Parathyroid adenoma (tissue), 2 donors: Measurements from ENCODE around the gene SSB.
"Not testable (repeated sequence)": the region's sequence is repeated elsewhere in the genome, so short reads cannot be mapped to it uniquely, and the experiment has no call there.

Experiments
- H2AFZ ChIP-seq: fragments of 300-600 bp; sonication (generic); one replicate; pipeline ENCODE4 v1.7.0; 2017; ENCODE audit warnings: antibody characterized with exemption, mild to moderate bottlenecking
- H3K27ac ChIP-seq: fragments of 300-600 bp; sonication (generic); one replicate; pipeline ENCODE4 v1.7.0; 2017
- H3K27me3 ChIP-seq: fragments of 300-600 bp; sonication (generic); one replicate; pipeline ENCODE4 v1.7.0; 2017; ENCODE audit warnings: low read length; ENCODE audit not compliant: control insufficient read depth, insufficient read depth
- H3K36me3 ChIP-seq: fragments of 300-600 bp; sonication (generic); one replicate; pipeline ENCODE4 v1.7.0; 2017; ENCODE audit warnings: low read length; ENCODE audit not compliant: control insufficient read depth, insufficient read depth
- H3K4me1 ChIP-seq: fragments of 300-600 bp; sonication (generic); one replicate; pipeline ENCODE4 v1.7.0; 2017; ENCODE audit warnings: control low read depth
- H3K4me2 ChIP-seq: fragments of 300-600 bp; sonication (generic); one replicate; pipeline ENCODE4 v1.7.0; 2017; ENCODE audit warnings: low read length
- H3K4me3 ChIP-seq: fragments of 300-600 bp; sonication (generic); one replicate; pipeline ENCODE4 v1.7.0; 2017; ENCODE audit warnings: low read depth, low read length
- H3K79me2 ChIP-seq: fragments of 300-600 bp; sonication (generic); one replicate; pipeline ENCODE4 v1.7.0; 2017; ENCODE audit warnings: control low read depth
- H3K9ac ChIP-seq: fragments of 300-600 bp; sonication (generic); one replicate; pipeline ENCODE4 v1.7.0; 2017; ENCODE audit warnings: mild to moderate bottlenecking
- H3K9me3 ChIP-seq: fragments of 300-600 bp; sonication (generic); one replicate; pipeline ENCODE4 v1.7.0; 2017; ENCODE audit warnings: low read length; ENCODE audit not compliant: control insufficient read depth
- TF ChIP-seq, protein P1 (sequence below): fragments of 300-600 bp; sonication (generic); IDR thresholded peaks from one replicate; pipeline ENCODE4 v1.7.0; 2017; ENCODE audit warnings: antibody characterized with exemption, mild to moderate bottlenecking
- donor health status: primary hyperparathyroidism.

The SSB gene

GRCh38 chr2:169808221-169808620 is 9.6 kb downstream of the SSB start:
- H3K79me2 ChIP-seq, result no peaks in the 10 kb centered on the region
- H2AFZ ChIP-seq, result no peak overlapping the region
- no peak overlapping the region for H3K4me2 ChIP-seq
- H3K27me3 ChIP-seq, result no peaks in the 10 kb centered on the region
- H3K4me3 ChIP-seq, result no peak overlapping the region
- H3K9ac ChIP-seq, result no peak overlapping the region
- TF ChIP-seq, protein P1, sequence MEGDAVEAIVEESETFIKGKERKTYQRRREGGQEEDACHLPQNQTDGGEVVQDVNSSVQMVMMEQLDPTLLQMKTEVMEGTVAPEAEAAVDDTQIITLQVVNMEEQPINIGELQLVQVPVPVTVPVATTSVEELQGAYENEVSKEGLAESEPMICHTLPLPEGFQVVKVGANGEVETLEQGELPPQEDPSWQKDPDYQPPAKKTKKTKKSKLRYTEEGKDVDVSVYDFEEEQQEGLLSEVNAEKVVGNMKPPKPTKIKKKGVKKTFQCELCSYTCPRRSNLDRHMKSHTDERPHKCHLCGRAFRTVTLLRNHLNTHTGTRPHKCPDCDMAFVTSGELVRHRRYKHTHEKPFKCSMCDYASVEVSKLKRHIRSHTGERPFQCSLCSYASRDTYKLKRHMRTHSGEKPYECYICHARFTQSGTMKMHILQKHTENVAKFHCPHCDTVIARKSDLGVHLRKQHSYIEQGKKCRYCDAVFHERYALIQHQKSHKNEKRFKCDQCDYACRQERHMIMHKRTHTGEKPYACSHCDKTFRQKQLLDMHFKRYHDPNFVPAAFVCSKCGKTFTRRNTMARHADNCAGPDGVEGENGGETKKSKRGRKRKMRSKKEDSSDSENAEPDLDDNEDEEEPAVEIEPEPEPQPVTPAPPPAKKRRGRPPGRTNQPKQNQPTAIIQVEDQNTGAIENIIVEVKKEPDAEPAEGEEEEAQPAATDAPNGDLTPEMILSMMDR, result no peak
- no peaks in the 10 kb centered on the region for H3K36me3 ChIP-seq
- no peaks in the 10 kb centered on the region for H3K4me1 ChIP-seq
- H3K9me3 ChIP-seq, result no peaks in the 10 kb centered on the region
- no peak overlapping the region for H3K27ac ChIP-seq

- no peak overlapping the region for H3K4me3 ChIP-seq
- TF ChIP-seq, protein P1, result no peak
- H3K9me3 ChIP-seq, result no peaks in the 10 kb centered on the region
- no peak overlapping the region for H2AFZ ChIP-seq
- H3K27ac ChIP-seq, result no peak overlapping the region
- no peaks in the 10 kb centered on the region for H3K36me3 ChIP-seq
- H3K27me3 ChIP-seq, result no peaks in the 10 kb centered on the region
- H3K9ac ChIP-seq, result no peak overlapping the region
- H3K79me2 ChIP-seq, result no peaks in the 10 kb centered on the region
- H3K4me2 ChIP-seq, result no peak overlapping the region
- no peaks in the 10 kb centered on the region for H3K4me1 ChIP-seq
These were observed 17.2 kb downstream of the SSB start for GRCh38 chr2:169815849-169816248.

DNA sequence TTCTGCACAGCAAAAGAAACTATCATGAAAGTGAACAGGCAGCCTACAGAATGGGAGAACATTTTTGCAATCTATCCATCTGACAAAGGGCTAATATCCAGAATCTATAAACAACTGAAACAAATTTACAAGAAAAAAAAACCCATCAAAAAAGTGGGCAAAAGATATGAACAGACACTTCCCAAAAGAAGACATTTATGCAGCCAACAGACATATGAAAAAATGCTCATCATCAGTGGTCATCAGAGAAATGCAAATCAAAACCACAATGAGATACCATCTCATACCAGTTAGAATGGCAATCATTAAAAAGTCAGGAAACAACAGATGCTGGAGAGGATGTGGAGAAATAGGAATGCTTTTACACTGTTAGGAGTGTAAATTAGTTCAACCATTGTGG is 18.3 kb downstream of the SSB start:
- H3K79me2 ChIP-seq, H2AFZ ChIP-seq, H3K36me3 ChIP-seq, H3K4me2 ChIP-seq, H3K9me3 ChIP-seq, H3K27ac ChIP-seq, H3K27me3 ChIP-seq, H3K4me1 ChIP-seq, H3K4me3 ChIP-seq, H3K9ac ChIP-seq: not testable (repeated sequence)

DNA sequence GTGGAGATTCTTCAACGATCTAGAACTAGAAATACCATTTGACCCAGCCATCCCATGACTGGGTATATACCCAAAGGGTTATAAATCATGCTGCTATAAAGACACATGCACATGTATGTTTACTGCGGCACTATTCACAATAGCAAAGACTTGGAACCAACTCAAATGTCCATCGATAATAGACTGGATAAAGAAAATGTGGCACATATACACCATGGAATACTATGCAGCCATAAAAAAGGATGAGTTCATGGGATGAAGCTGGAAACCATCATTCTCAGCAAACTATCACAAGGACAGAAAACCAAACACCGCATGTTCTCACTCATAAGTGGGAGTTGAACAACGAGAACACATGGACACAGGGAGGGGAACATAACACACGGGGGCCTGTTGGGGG is 18.7 kb downstream of the SSB start:
- not testable (repeated sequence) for H3K27ac ChIP-seq, H3K79me2 ChIP-seq, H3K4me2 ChIP-seq, H3K4me1 ChIP-seq, H3K27me3 ChIP-seq, H3K36me3 ChIP-seq, H3K4me3 ChIP-seq, H2AFZ ChIP-seq, H3K9ac ChIP-seq, H3K9me3 ChIP-seq

GRCh38 chr2:169818241-169818640 is 19.6 kb downstream of the SSB start:
- Histone ChIP-seq H3K27ac (no peak overlapping the region), H3K9me3 (no peaks in the 10 kb centered on the region), H3K36me3 (no peaks in the 10 kb centered on the region), H3K27me3 (no peaks in the 10 kb centered on the region), H3K4me2 (no peak overlapping the region), H2AFZ (no peak overlapping the region), H3K4me1 (no peaks in the 10 kb centered on the region), H3K79me2 (no peaks in the 10 kb centered on the region), H3K9ac (no peak overlapping the region), H3K4me3 (no peak overlapping the region)
- TF ChIP-seq, protein P1, result no peak

GRCh38 chr2:169819106-169819505 is 20.4 kb downstream of the SSB start:
- H3K27me3 ChIP-seq, result no peaks in the 10 kb centered on the region
- no peaks in the 10 kb centered on the region for H3K79me2 ChIP-seq
- no peak overlapping the region for H3K4me3 ChIP-seq
- H3K9ac ChIP-seq, result no peak overlapping the region
- TF ChIP-seq, protein P1, result no peak
- H3K4me1 ChIP-seq, result peaks cover 4% of the 10 kb centered on the region
- H3K27ac ChIP-seq, result no peak overlapping the region
- H3K4me2 ChIP-seq, result no peak overlapping the region
- H3K9me3 ChIP-seq, result no peaks in the 10 kb centered on the region
- H2AFZ ChIP-seq, result no peak overlapping the region
- H3K36me3 ChIP-seq, result no peaks in the 10 kb centered on the region

DNA sequence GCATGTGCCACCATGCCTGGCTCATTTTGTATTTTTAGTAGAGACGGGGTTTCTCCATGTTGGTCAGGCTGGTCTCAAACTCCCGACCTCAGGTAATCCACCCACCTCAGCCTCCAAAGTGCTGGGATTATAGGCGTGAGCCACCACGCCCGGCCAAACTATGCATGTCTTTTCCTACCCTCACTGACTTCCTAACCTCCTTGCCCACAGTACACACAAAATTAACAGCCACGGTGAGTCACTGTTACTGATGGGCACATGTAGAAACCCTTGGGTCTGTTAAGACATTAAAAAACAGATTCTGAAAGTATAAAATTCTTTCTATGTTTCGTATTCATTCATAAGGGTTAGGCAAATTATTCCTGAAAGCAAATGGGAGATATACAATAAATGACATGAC is 21.4 kb downstream of the SSB start:
- not testable (repeated sequence) for H3K27me3 ChIP-seq, H3K4me2 ChIP-seq, H3K36me3 ChIP-seq, H3K9ac ChIP-seq, H3K27ac ChIP-seq, H3K4me3 ChIP-seq, H3K9me3 ChIP-seq, H3K79me2 ChIP-seq, H3K4me1 ChIP-seq, H2AFZ ChIP-seq
